ENCODE results near the gene LYAR. TPM values are rescaled to one million over a fixed set of nuclear protein-coding genes. Genes with fewer than 3 reads are reported as not detected.

Gene LYAR
- total and polyA plus RNA-seq, 2 of the 4 experiments (the other 2 are of a cell fraction) = 5.4 to 8.2 TPM

DNA sequence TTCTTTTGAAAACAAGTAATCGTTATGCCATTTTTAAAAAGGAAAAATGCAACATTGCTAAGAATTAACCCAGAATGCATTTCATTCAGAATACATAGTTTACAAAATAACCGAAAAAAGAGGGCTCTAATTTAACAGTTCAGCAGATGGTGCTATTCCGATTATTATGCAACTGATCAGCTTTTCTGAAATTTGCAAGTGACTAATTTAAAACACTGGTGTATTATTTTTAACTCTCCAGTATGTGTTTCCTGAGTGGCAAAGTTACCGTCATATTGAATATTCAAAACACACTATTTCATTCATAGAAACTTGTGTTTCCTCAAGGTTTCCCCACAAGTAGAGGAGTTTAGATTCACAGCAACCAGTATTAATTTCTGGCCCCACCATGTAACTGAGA, 21.2 kb upstream of the LYAR start:
- no peaks in the 10 kb centered on the region for H3K9me3 ChIP-seq (ENCODE audit: control insufficient read depth, insufficient read depth, low read length)
- no peak overlapping the region for H3K23ac ChIP-seq (ENCODE audit: low read depth, low read length)
- TF ChIP-seq RAD21 (IDR thresholded peaks at IDR 0.05; ENCODE audit: low read length) = no peak
- no peak for TF ChIP-seq RCOR1 (IDR thresholded peaks at IDR 0.05; ENCODE audit: insufficient replicate concordance, low read length)
- TF ChIP-seq CEBPB (IDR thresholded peaks at IDR 0.05; ENCODE audit: low read depth, low read length) = no peak
- no peak for TF ChIP-seq FOS (IDR thresholded peaks at IDR 0.05; ENCODE audit: low read depth, low read length)
- TF ChIP-seq MAFK (IDR thresholded peaks at IDR 0.05; ENCODE audit: low read depth, low read length) = no peak
- no peak for TF ChIP-seq RFX5 (IDR thresholded peaks at IDR 0.05; ENCODE audit: low read depth, low read length)
- TF ChIP-seq USF2 (IDR thresholded peaks at IDR 0.05; ENCODE audit: low read depth, low read length) = no peak
- TF ChIP-seq SMC3 (IDR thresholded peaks at IDR 0.05; ENCODE audit: low read depth, low read length) = no peak
- no peak for TF ChIP-seq CHD1 (IDR thresholded peaks at IDR 0.05; ENCODE audit: low read depth, low read length)
- TF ChIP-seq, protein P1, sequence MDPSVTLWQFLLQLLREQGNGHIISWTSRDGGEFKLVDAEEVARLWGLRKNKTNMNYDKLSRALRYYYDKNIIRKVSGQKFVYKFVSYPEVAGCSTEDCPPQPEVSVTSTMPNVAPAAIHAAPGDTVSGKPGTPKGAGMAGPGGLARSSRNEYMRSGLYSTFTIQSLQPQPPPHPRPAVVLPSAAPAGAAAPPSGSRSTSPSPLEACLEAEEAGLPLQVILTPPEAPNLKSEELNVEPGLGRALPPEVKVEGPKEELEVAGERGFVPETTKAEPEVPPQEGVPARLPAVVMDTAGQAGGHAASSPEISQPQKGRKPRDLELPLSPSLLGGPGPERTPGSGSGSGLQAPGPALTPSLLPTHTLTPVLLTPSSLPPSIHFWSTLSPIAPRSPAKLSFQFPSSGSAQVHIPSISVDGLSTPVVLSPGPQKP (IDR thresholded peaks at IDR 0.05; ENCODE audit: borderline replicate concordance, low read depth, low read length) = no peak
- TF ChIP-seq POLR2A (IDR thresholded peaks at IDR 0.05; ENCODE audit: low read depth, low read length) = no peak
- no peak for TF ChIP-seq MXI1 (IDR thresholded peaks at IDR 0.05; ENCODE audit: borderline replicate concordance, low read depth, low read length)
- TF ChIP-seq NFE2L2 (IDR thresholded peaks at IDR 0.05; ENCODE audit: low read depth, low read length) = no peak
- TF ChIP-seq, protein P2, sequence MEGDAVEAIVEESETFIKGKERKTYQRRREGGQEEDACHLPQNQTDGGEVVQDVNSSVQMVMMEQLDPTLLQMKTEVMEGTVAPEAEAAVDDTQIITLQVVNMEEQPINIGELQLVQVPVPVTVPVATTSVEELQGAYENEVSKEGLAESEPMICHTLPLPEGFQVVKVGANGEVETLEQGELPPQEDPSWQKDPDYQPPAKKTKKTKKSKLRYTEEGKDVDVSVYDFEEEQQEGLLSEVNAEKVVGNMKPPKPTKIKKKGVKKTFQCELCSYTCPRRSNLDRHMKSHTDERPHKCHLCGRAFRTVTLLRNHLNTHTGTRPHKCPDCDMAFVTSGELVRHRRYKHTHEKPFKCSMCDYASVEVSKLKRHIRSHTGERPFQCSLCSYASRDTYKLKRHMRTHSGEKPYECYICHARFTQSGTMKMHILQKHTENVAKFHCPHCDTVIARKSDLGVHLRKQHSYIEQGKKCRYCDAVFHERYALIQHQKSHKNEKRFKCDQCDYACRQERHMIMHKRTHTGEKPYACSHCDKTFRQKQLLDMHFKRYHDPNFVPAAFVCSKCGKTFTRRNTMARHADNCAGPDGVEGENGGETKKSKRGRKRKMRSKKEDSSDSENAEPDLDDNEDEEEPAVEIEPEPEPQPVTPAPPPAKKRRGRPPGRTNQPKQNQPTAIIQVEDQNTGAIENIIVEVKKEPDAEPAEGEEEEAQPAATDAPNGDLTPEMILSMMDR (conservative IDR thresholded peaks at IDR 0.05; ENCODE audit: low read depth, low read length) = no peak
- TF ChIP-seq BHLHE40 (IDR thresholded peaks at IDR 0.05; ENCODE audit: low read depth, low read length) = no peak
- no TSS peak for BruUV-seq (replicated peaks)
- no peak overlapping the region for H3K4ac ChIP-seq (ENCODE audit: low read depth, low read length)
- no peak overlapping the region for H4K5ac ChIP-seq (ENCODE audit: low read depth, low read length)
- H2BK15ac ChIP-seq (ENCODE audit: low read depth, low read length) = no peak overlapping the region
- no peak overlapping the region for H4K8ac ChIP-seq (ENCODE audit: low read depth in 2 of 2, low read length in 2 of 2)
- ATAC-seq (ENCODE audit: low read depth) (no peak), DNase-seq (no peak)
- intact Hi-C loops (cut with micrococcal nuclease) = no loop called here
- H3K27me3 ChIP-seq (ENCODE audit: control insufficient read depth, insufficient read depth, low read length) = no peaks in the 10 kb centered on the region
- H3K9ac ChIP-seq (ENCODE audit: low read depth, low read length) = no peak overlapping the region
- no peak overlapping the region for H2BK120ac ChIP-seq (ENCODE audit: low read depth, low read length)
- no peak overlapping the region for H3K4me2 ChIP-seq (ENCODE audit: low read depth, low read length)
- peaks cover 10% of the 10 kb centered on the region; the same call in 1 of the 2 replicates for H3K9me1 ChIP-seq (ENCODE audit: insufficient read depth, low read length)
- no peak overlapping the region for H3K56ac ChIP-seq (ENCODE audit: extremely low read depth, insufficient read depth, low read length)
- H3K4me3 ChIP-seq (ENCODE audit: insufficient read depth, low read depth, low read length) = no peak overlapping the region
- no peak overlapping the region for H2BK5ac ChIP-seq (ENCODE audit: low read depth, low read length, poor library complexity, severe bottlenecking)
- in situ Hi-C loops (cut with MboI; ENCODE audit: low sequenced_read_pairs) = no loop called here
- H3K18ac ChIP-seq (ENCODE audit: low read depth, low read length) = no peak overlapping the region
- H2AFZ ChIP-seq (replicated peaks; ENCODE audit: low read length, poor library complexity) = no peak overlapping the region
- H3K79me1 ChIP-seq (ENCODE audit: low read depth in 1 of 2, low read length in 2 of 2) = peaks cover 0 to 29% of the 10 kb centered on the region in 2 experiments; a peak in 3 of 4 replicates
- WGBS, 2 experiments (ENCODE audit: extremely low coverage in 2 of 2, insufficient read length in 1 of 2) = no CpG with 5 or more reads among the region's 4 CpGs
- dilution Hi-C loops (cut with HindIII; ENCODE audit: low sequenced_read_pairs, unreplicated experiment) = no loop called here
- ChIA-PET POLR2A (ENCODE audit: unreplicated experiment) (no interaction called here), CTCF (no interaction called here)
- no peak overlapping the region for H3K14ac ChIP-seq (replicated peaks; ENCODE audit: low read depth, low read length)
- no peak overlapping the region for H3K27ac ChIP-seq (ENCODE audit: insufficient read depth, low read length)
- no peak overlapping the region for H2BK20ac ChIP-seq (ENCODE audit: low read depth, low read length)
- peaks cover 30% of the 10 kb centered on the region for H3K36me3 ChIP-seq (ENCODE audit: control insufficient read depth, insufficient read depth, low read length)
- no peak overlapping the region for H2AK5ac ChIP-seq (ENCODE audit: low read depth, low read length)
- H3K4me1 ChIP-seq (ENCODE audit: control insufficient read depth, insufficient read depth, low read length) = peaks cover 9% of the 10 kb centered on the region
- no peak overlapping the region for H2AK9ac ChIP-seq (replicated peaks; ENCODE audit: low read depth, low read length, poor library complexity)
- H4K20me1 ChIP-seq (ENCODE audit: insufficient read depth, low read length) = 0 out of 2 replicates have a peak, but pooled peaks cover 5% of the 10 kb centered on the region
- no peak overlapping the region for H4K91ac ChIP-seq (ENCODE audit: insufficient read depth, low read depth, low read length)
